Mammary epithelial cell (primary cell): ENCODE measurements around the gene KISS1.

Source experiments
- EZH2 ChIP-seq: IDR thresholded peaks from 2 replicates; pipeline ENCODE4 v1.6.1; 2012; ENCODE audit warnings: low read length, inconsistent platforms, borderline replicate concordance
- TF ChIP-seq, protein P1 (sequence below), 2 donors: IDR thresholded peaks in 1 of 2; conservative IDR thresholded peaks in 1 of 2; 2 replicates each; pipeline ENCODE4 v1.5.1; 2011 to 2012; ENCODE audit warnings: inconsistent platforms in 2 of 2, low read length in 2 of 2, mild to moderate bottlenecking in 2 of 2, control low read depth in 1 of 2, low read depth in 1 of 2; ENCODE audit not compliant: insufficient read depth in 1 of 2; ENCODE audit errors: extremely low read depth in 1 of 2

- TF ChIP-seq, protein P1, sequence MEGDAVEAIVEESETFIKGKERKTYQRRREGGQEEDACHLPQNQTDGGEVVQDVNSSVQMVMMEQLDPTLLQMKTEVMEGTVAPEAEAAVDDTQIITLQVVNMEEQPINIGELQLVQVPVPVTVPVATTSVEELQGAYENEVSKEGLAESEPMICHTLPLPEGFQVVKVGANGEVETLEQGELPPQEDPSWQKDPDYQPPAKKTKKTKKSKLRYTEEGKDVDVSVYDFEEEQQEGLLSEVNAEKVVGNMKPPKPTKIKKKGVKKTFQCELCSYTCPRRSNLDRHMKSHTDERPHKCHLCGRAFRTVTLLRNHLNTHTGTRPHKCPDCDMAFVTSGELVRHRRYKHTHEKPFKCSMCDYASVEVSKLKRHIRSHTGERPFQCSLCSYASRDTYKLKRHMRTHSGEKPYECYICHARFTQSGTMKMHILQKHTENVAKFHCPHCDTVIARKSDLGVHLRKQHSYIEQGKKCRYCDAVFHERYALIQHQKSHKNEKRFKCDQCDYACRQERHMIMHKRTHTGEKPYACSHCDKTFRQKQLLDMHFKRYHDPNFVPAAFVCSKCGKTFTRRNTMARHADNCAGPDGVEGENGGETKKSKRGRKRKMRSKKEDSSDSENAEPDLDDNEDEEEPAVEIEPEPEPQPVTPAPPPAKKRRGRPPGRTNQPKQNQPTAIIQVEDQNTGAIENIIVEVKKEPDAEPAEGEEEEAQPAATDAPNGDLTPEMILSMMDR (conservative IDR thresholded peaks at IDR 0.05 in 1 of 2, IDR thresholded peaks at IDR 0.05 in 1 of 2; ENCODE audit: extremely low read depth in 1 of 2, insufficient read depth in 1 of 2, low read depth in 1 of 2, low read length in 2 of 2) = no peak
- no peak for TF ChIP-seq EZH2
Observed at GRCh38 chr1:204177133-204177532, 19.2 kb downstream of the KISS1 start.
